Loucy (cell line): ENCODE results near the gene HS3ST4.

ENCODE experiments used
- CTCF ChIP-seq: fragments of 200-600 bp; sonication (generic); conservative IDR thresholded peaks from 2 replicates; pipeline ENCODE4 v1.5.1; 2014; ENCODE audit warnings: mild to moderate bottlenecking, antibody characterized with exemption, low read length
- EZH2phosphoT487 ChIP-seq: fragments of 200-600 bp; IDR thresholded peaks from 2 replicates; pipeline ENCODE4 v1.6.1; 2018; ENCODE audit warnings: antibody characterized with exemption, mild to moderate bottlenecking, moderate library complexity, borderline replicate concordance

GRCh38 chr16:25823891-25824290 is 132.1 kb downstream of the HS3ST4 start:
- TF ChIP-seq CTCF, result no peak
- no peak for TF ChIP-seq EZH2phosphoT487
